Measurements from ENCODE around the gene ZCCHC24. TPM values are rescaled to one million over a fixed set of nuclear protein-coding genes. Genes with fewer than 3 reads are reported as not detected.

The ZCCHC24 gene
- 3.5 and 3.8 TPM in 2 replicates for total RNA-seq (2021)
- long read RNA-seq, partial matches to known transcripts = 0 of 3 reads
- long read RNA-seq, other reads (novel, unspliced or antisense) = 3 of 3 reads

- H2AFZ ChIP-seq (ENCODE audit: low read length) = peak within 1 kb of the TSS; percentile 40
- no peak within 1 kb of the TSS for H2BK120ac ChIP-seq (ENCODE audit: low read depth, low read length, poor library complexity, severe bottlenecking)
- no peak within 1 kb of the TSS for H2BK20ac ChIP-seq (ENCODE audit: low read depth, low read length, poor library complexity, severe bottlenecking)
- H3K79me1 ChIP-seq (ENCODE audit: insufficient read depth, low read depth, low read length, poor library complexity, severe bottlenecking) = no peaks in the 10 kb centered on the region
- H3K23me2 ChIP-seq (ENCODE audit: insufficient read length, low read depth, low read length, poor library complexity, severe bottlenecking) = peaks cover 22% of the 10 kb centered on the region
- no CpG with 5 or more reads among the region's 95 CpGs for WGBS (ENCODE audit: extremely low coverage, insufficient read length, low lambda C conversion rate)
- H3T11ph ChIP-seq (ENCODE audit: low read length) = no peak within 1 kb of the TSS
- no peak within 1 kb of the TSS for H2BK12ac ChIP-seq (ENCODE audit: insufficient read length, low read depth, low read length)
- Mint-ChIP-seq H3K9me3 (peaks cover 0 to 2% of the 10 kb centered on the region in 2 experiments; a peak in 1 of 5 replicates), H3K4me1 (peaks cover 31 to 35% of the 10 kb centered on the region in 2 experiments), H3K27ac (peak within 1 kb of the TSS in 2 of 3 experiments; percentile 82 to 86; a peak in 4 of 7 replicates), H3K36me3 (ENCODE audit: insufficient read depth in 1 of 3, low read depth in 3 of 3) (no peaks in the 10 kb centered on the region; a peak in 2 of 7 replicates), H3K4me3 (peak within 1 kb of the TSS; percentile 76 to 88), H3K27me3 (ENCODE audit: low read depth) (peaks cover 62% of the 10 kb centered on the region)
- no peak within 1 kb of the TSS for H4K8ac ChIP-seq (replicated peaks; ENCODE audit: insufficient read length, low read depth, low read length)
- no peak within 1 kb of the TSS for H3K56ac ChIP-seq (ENCODE audit: insufficient read length, low read depth, low read length)
- H3K27me3 ChIP-seq (ENCODE audit: insufficient read depth, low read length) = peaks cover 9% of the 10 kb centered on the region; the same call in 1 of the 2 replicates
- no peak within 1 kb of the TSS for H4K91ac ChIP-seq (ENCODE audit: insufficient read length, low read depth, low read length)
- no peak within 1 kb of the TSS for H3K4ac ChIP-seq (ENCODE audit: low read depth, low read length)
- no peak within 1 kb of the TSS for H2AK5ac ChIP-seq (ENCODE audit: insufficient read length, low read length)
- H3K4me2 ChIP-seq (ENCODE audit: insufficient read depth, insufficient read length, low read length) = peak within 1 kb of the TSS; percentile 100
- no peak within 1 kb of the TSS; the same call in 1 of the 2 replicates for H3K14ac ChIP-seq (ENCODE audit: insufficient read depth, low read length)
- peak; percentile 99 for DNase-seq
- no peak within 1 kb of the TSS for H2BK5ac ChIP-seq (ENCODE audit: insufficient read length, low read length)
- no peak within 1 kb of the TSS for H4K5ac ChIP-seq (ENCODE audit: insufficient read length, low read depth, low read length)
- no peak for TF ChIP-seq CTCF (conservative IDR thresholded peaks at IDR 0.05)
- peaks cover 7% of the 10 kb centered on the region; the same call in 1 of the 2 replicates for H3K4me1 ChIP-seq (ENCODE audit: insufficient read depth, low read length)
- no peak within 1 kb of the TSS for H3K27ac ChIP-seq (ENCODE audit: insufficient read length, low read depth, low read length)
- no peak within 1 kb of the TSS for H2BK15ac ChIP-seq (ENCODE audit: low read depth, low read length)
- H3K79me2 ChIP-seq (ENCODE audit: insufficient read depth, low read length) = no peaks in the 10 kb centered on the region
- H3K9ac ChIP-seq (ENCODE audit: extremely low read depth, insufficient read length, low read length) = no peak within 1 kb of the TSS
- H3K18ac ChIP-seq (ENCODE audit: insufficient read length, low read depth, low read length) = peak within 1 kb of the TSS; percentile 70
- no peaks in the 10 kb centered on the region for H3K9me3 ChIP-seq (ENCODE audit: control insufficient read depth, low read depth, low read length)
- no peaks in the 10 kb centered on the region for H4K20me1 ChIP-seq (ENCODE audit: control insufficient read depth, insufficient read depth, insufficient read length)
- H3K23ac ChIP-seq (ENCODE audit: insufficient read length, low read depth, low read length) = no peak within 1 kb of the TSS
Measured at GRCh38 chr10:79445161-79445976, at the start of gene ZCCHC24. Gene ZCCHC24 (minus strand): TSS chr10:79445624. CDS start chr10:79445440, 184 bp downstream.
